Endodermal cell (in vitro differentiated cells): ENCODE results near the gene SLC16A13. TPM values are rescaled to one million over a fixed set of nuclear protein-coding genes. Genes with fewer than 3 reads are reported as not detected.
A peak's percentile ranks its signal among the peaks of the same experiment; 100 is the strongest.

Experiments used
- DNase-seq: peaks from one replicate; pipeline ENCODE4 v3.0.0-alpha.2; 2017
- H3K27ac ChIP-seq: 2 replicates; pipeline ENCODE4 v1.5.1; 2013; ENCODE audit warnings: mild to moderate bottlenecking, low read depth, low read length, moderate library complexity
- H3K27me3 ChIP-seq: 2 replicates; pipeline ENCODE4 v1.6.1; 2013; ENCODE audit warnings: mild to moderate bottlenecking, low read length, moderate library complexity; ENCODE audit not compliant: insufficient read depth, control insufficient read depth, poor library complexity, severe bottlenecking
- H3K36me3 ChIP-seq: 2 replicates; pipeline ENCODE4 v1.7.0; 2013; ENCODE audit warnings: mild to moderate bottlenecking, low read length, moderate library complexity; ENCODE audit not compliant: control insufficient read depth, insufficient read depth
- H3K4me1 ChIP-seq: one replicate; pipeline ENCODE4 v1.7.0; 2013; ENCODE audit warnings: low read length; ENCODE audit not compliant: control insufficient read depth, insufficient read depth
- H3K4me3 ChIP-seq: 2 replicates; pipeline ENCODE4 v1.5.1; 2013; ENCODE audit warnings: mild to moderate bottlenecking, low read length, moderate library complexity
- H3K9ac ChIP-seq: 2 replicates; pipeline ENCODE4 v1.6.1; 2013; ENCODE audit warnings: mild to moderate bottlenecking, low read length, moderate library complexity; ENCODE audit not compliant: poor library complexity, severe bottlenecking; ENCODE audit errors: extremely low read depth
- H3K9me3 ChIP-seq: 2 replicates; pipeline ENCODE4 v1.6.1; 2013; ENCODE audit warnings: mild to moderate bottlenecking, low read length, moderate library complexity; ENCODE audit not compliant: control insufficient read depth
- H3K27ac Mint-ChIP-seq: 2 replicates; pipeline ENCODE4 v1.8.0; 2020; ENCODE audit warnings: mixed read lengths
- H3K27me3 Mint-ChIP-seq: 2 replicates; pipeline ENCODE4 v1.8.0; 2021; ENCODE audit warnings: mild to moderate bottlenecking, mixed read lengths; ENCODE audit not compliant: insufficient read depth
- H3K36me3 Mint-ChIP-seq: 2 replicates; pipeline ENCODE4 v1.8.0; 2020; ENCODE audit warnings: low read depth, mixed read lengths
- H3K4me1 Mint-ChIP-seq: 2 replicates; pipeline ENCODE4 v1.8.0; 2020; ENCODE audit warnings: mixed read lengths
- H3K4me3 Mint-ChIP-seq: 2 replicates; pipeline ENCODE4 v1.8.0; 2020; ENCODE audit warnings: mild to moderate bottlenecking, moderate library complexity, mixed read lengths
- H3K9me3 Mint-ChIP-seq: 2 replicates; pipeline ENCODE4 v1.8.0; 2020; ENCODE audit warnings: mild to moderate bottlenecking, mixed read lengths
- CTCF ChIP-seq: fragments of 200-600 bp; sonication (generic); conservative IDR thresholded peaks from 2 replicates; pipeline ENCODE4 v1.5.0; 2021; ENCODE audit warnings: antibody characterized with exemption, mild to moderate bottlenecking
- WGBS, 2 experiments: methylation state at CpG; one replicate each; pipeline versions ENCODE4 v1.1.5 to v1.1.7; 2013; ENCODE audit warnings: missing lambda C conversion rate in 2 of 2, mixed read lengths in 1 of 2; ENCODE audit not compliant: insufficient coverage in 1 of 2, insufficient read length in 1 of 2; 5-methylcytosine and 5-hydroxymethylcytosine counted together
- total RNA-seq, 2 donors: library from RNA; stranded (reverse); fragmentation: NEBNext Ultra II Directional in 1 of 2; extraction: Animal tissue kit (Norgen Biotek cat#: 25700) in 1 of 2; gene quantifications; 2 replicates in 1 of 2; 3 replicates in 1 of 2; pipeline ENCODE4 v1.2.1, GENCODE V29; 2021

SLC16A13 gene
- total RNA-seq, 2 donors from 2014 or later, result 18.8 to 19.9 TPM

GRCh38 chr17:7064261-7064660 lies 28.4 kb downstream of the SLC16A13 start:
- H3K27me3 Mint-ChIP-seq, result peaks cover 14% of the 10 kb centered on the region
- Histone ChIP-seq H3K27me3 (no peaks in the 10 kb centered on the region), H3K4me3 (no peak overlapping the region), H3K36me3 (no peaks in the 10 kb centered on the region), H3K9ac (no peak overlapping the region), H3K4me1 (no peaks in the 10 kb centered on the region), H3K9me3 (peaks cover 17% of the 10 kb centered on the region), H3K27ac (peak overlapping the region; percentile 94)
- no peak for TF ChIP-seq CTCF
- DNase-seq, result no peak
- H3K27ac Mint-ChIP-seq, result no peak overlapping the region
- H3K4me3 Mint-ChIP-seq, result no peak overlapping the region
- H3K9me3 Mint-ChIP-seq, result peaks cover 25% of the 10 kb centered on the region
- WGBS, 2 experiments, result 82 to 89% methylated on average over 3 to 4 of the region's 4 CpGs
- no peaks in the 10 kb centered on the region for H3K4me1 Mint-ChIP-seq
- H3K36me3 Mint-ChIP-seq, result no peaks in the 10 kb centered on the region

- H3K27me3 ChIP-seq, result no peaks in the 10 kb centered on the region
- H3K4me1 ChIP-seq, result no peaks in the 10 kb centered on the region
- no peak overlapping the region for H3K9ac ChIP-seq
- no peak for DNase-seq
- Mint-ChIP-seq H3K27me3 (peaks cover 21% of the 10 kb centered on the region), H3K36me3 (no peaks in the 10 kb centered on the region), H3K9me3 (peaks cover 26% of the 10 kb centered on the region), H3K27ac (no peak overlapping the region), H3K4me1 (no peaks in the 10 kb centered on the region), H3K4me3 (no peak overlapping the region)
- H3K9me3 ChIP-seq, result peaks cover 17% of the 10 kb centered on the region
- 76 to 100% methylated on average over 1 of the region's 1 CpG for WGBS, 2 experiments
- no peaks in the 10 kb centered on the region for H3K36me3 ChIP-seq
- TF ChIP-seq CTCF, result no peak
- H3K27ac ChIP-seq, result no peak overlapping the region
- H3K4me3 ChIP-seq, result no peak overlapping the region
Measured at GRCh38 chr17:7067198-7067597, 31.4 kb downstream of the SLC16A13 start.

GRCh38 chr17:7068268-7068667 lies 32.5 kb downstream of the SLC16A13 start:
- Mint-ChIP-seq H3K9me3 (peaks cover 26% of the 10 kb centered on the region), H3K27me3 (peaks cover 21% of the 10 kb centered on the region), H3K4me1 (no peaks in the 10 kb centered on the region), H3K36me3 (no peaks in the 10 kb centered on the region), H3K4me3 (no peak overlapping the region), H3K27ac (no peak overlapping the region)
- 10% methylated on average over 1 of the region's 1 CpG; no CpG with 5 or more reads in 1 of the 2 experiments for WGBS, 2 experiments
- no peak overlapping the region for H3K27ac ChIP-seq
- peaks cover 17% of the 10 kb centered on the region for H3K9me3 ChIP-seq
- no peak for TF ChIP-seq CTCF
- H3K4me3 ChIP-seq, result no peak overlapping the region
- H3K9ac ChIP-seq, result no peak overlapping the region
- no peaks in the 10 kb centered on the region for H3K36me3 ChIP-seq
- no peaks in the 10 kb centered on the region for H3K4me1 ChIP-seq
- H3K27me3 ChIP-seq, result no peaks in the 10 kb centered on the region
- DNase-seq, result no peak
